ENCODE data around the gene HOXB3. TPM values are rescaled to one million over a fixed set of nuclear protein-coding genes. Genes with fewer than 3 reads are reported as not detected.

The HOXB3 gene
- total RNA-seq, 2 experiments from 2014 or later, result 1.4 to 2.0 TPM

DNA sequence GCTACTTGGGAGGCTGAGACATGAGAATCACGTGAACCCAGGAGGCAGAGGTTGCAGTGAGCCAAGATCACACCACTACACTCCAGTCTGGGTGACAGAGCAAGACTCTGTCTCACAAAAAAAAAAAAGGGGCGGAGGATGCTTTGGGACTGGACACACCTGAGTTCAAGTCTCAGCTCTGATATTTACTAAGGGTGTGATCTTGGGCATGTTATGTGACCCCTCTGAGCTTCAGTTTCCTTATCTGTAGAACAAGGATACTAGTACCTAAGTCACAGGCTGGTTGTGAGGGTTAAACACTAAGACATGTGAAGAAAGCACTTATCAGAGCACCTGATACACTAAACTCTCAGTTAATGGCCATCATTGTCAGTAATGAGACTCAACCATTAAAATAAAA lies 85.1 kb downstream of the HOXB3 start:
- intact Hi-C loops (cut with micrococcal nuclease), result loop anchor here (5.0 kb wide), 1 partner anchor 37 kb away; no protein-coding TSS in a partner anchor
- H3K27ac Mint-ChIP-seq, result no peak overlapping the region
- ChIA-PET CTCF (interaction anchor here (1.3 to 2.2 kb wide), 3 partner anchors 13 to 88 kb away, joined by 3 to 9 read pairs (median 5); partner anchors contain the start of gene HOXB5), POLR2A (no interaction called here)
- H3K4me3 Mint-ChIP-seq, result no peak overlapping the region
- no peaks in the 10 kb centered on the region for H3K36me3 Mint-ChIP-seq (ENCODE audit: low read depth)
- no peak for ATAC-seq
- TF ChIP-seq, protein P1, sequence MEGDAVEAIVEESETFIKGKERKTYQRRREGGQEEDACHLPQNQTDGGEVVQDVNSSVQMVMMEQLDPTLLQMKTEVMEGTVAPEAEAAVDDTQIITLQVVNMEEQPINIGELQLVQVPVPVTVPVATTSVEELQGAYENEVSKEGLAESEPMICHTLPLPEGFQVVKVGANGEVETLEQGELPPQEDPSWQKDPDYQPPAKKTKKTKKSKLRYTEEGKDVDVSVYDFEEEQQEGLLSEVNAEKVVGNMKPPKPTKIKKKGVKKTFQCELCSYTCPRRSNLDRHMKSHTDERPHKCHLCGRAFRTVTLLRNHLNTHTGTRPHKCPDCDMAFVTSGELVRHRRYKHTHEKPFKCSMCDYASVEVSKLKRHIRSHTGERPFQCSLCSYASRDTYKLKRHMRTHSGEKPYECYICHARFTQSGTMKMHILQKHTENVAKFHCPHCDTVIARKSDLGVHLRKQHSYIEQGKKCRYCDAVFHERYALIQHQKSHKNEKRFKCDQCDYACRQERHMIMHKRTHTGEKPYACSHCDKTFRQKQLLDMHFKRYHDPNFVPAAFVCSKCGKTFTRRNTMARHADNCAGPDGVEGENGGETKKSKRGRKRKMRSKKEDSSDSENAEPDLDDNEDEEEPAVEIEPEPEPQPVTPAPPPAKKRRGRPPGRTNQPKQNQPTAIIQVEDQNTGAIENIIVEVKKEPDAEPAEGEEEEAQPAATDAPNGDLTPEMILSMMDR (IDR thresholded peaks at IDR 0.05), result no peak
- peaks cover 14% of the 10 kb centered on the region for H3K4me1 Mint-ChIP-seq (ENCODE audit: low read depth)
- no peaks in the 10 kb centered on the region for H3K9me3 Mint-ChIP-seq
- no peak for DNase-seq
- no peaks in the 10 kb centered on the region for H3K27me3 Mint-ChIP-seq

DNA sequence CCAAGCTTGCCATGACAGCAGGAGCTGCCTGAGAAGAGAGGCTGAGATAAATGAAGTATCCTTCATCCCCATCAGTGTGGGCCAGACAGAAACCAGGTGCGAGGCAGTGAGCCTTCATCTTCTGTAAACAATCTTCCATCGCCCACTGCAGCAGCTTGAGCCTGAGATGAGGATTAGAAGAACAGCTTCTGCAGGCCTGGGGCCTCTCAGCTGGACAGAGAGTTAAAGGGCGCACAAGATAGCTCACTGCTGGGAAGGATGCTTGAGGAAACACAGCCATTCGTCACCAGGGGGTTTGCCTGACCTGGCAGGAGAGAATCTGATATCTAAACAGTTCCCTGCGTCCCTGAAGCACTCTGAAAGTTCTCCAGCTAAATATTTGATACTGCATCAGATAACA lies 86.3 kb downstream of the HOXB3 start:
- DNase-seq (no peak), ATAC-seq (no peak)
- no peaks in the 10 kb centered on the region for H3K9me3 Mint-ChIP-seq
- H3K36me3 Mint-ChIP-seq (ENCODE audit: low read depth), result no peaks in the 10 kb centered on the region
- H3K4me1 Mint-ChIP-seq (ENCODE audit: low read depth), result peaks cover 14% of the 10 kb centered on the region
- TF ChIP-seq, protein P1 (IDR thresholded peaks at IDR 0.05), result no peak
- no peak overlapping the region for H3K27ac Mint-ChIP-seq
- no peak overlapping the region for H3K4me3 Mint-ChIP-seq
- H3K27me3 Mint-ChIP-seq, result no peaks in the 10 kb centered on the region
- intact Hi-C loops (cut with micrococcal nuclease), result loop anchor here (5.0 kb wide), 1 partner anchor 39 kb away; no protein-coding TSS in a partner anchor
- ChIA-PET CTCF (interaction anchor here (2.0 to 3.6 kb wide), 2 partner anchors 12 to 89 kb away, joined by 5 to 19 read pairs; partner anchors contain the start of gene HOXB5), POLR2A (interaction anchor here (0.6 kb wide), 2 partner anchors 46 to 84 kb away, joined by 3 to 4 read pairs; no protein-coding TSS in a partner anchor)

DNA sequence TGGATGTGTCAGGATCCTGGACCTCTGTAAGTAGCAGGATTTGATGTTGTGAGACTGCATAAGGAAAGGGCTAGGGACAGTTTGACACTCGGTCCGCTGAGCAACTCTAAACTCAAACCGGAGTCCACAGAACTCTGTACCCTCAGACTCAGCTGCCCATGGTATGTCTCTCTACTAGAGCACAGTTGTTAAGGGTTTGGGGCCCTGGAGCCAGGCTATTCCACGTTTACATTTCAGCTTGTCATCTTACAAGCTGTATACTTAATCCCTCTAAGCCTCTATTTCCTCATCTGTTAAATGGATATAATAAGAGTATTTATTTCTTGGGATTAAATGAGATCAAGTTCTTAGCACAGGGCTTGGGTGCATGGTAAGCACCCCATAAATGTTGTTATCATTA lies 87.1 kb downstream of the HOXB3 start:
- no peaks in the 10 kb centered on the region for H3K9me3 Mint-ChIP-seq
- H3K27ac Mint-ChIP-seq, result no peak overlapping the region
- TF ChIP-seq, protein P1 (IDR thresholded peaks at IDR 0.05), result no peak
- intact Hi-C loops (cut with micrococcal nuclease), result loop anchor here (5.0 kb wide), 1 partner anchor 39 kb away; no protein-coding TSS in a partner anchor
- ChIA-PET CTCF (interaction anchor here (1.0 to 3.6 kb wide), 2 partner anchors 11 to 90 kb away, joined by 3 to 19 read pairs; partner anchors contain the start of gene HOXB5), POLR2A (no interaction called here)
- no peak for DNase-seq
- H3K27me3 Mint-ChIP-seq, result peaks cover 1% of the 10 kb centered on the region
- H3K4me3 Mint-ChIP-seq, result no peak overlapping the region
- H3K4me1 Mint-ChIP-seq (ENCODE audit: low read depth), result peaks cover 14% of the 10 kb centered on the region
- no peak for ATAC-seq
- H3K36me3 Mint-ChIP-seq (ENCODE audit: low read depth), result no peaks in the 10 kb centered on the region

DNA sequence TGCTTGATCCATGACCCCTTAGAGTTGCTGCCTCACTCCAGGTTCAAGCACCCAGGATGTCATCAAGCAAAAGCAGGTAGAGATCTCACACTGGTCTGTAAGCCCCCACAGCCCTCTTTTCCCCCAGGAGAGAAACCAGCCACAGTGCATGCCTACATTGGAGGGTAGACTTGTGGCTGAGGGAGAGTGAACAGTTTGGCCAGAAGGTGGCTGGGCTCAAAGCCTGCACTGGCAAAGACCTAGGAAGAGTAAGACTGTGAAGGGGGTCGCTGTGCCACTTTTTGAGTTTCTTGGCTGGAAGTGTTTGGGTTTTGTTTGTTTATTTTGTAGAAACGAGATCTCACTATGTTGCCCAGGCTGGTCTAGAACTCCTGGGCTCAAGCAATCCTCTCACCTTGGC lies 87.7 kb downstream of the HOXB3 start:
- peaks cover 14% of the 10 kb centered on the region for H3K4me1 Mint-ChIP-seq (ENCODE audit: low read depth)
- POLR2A ChIA-PET, result no interaction called here
- H3K27ac Mint-ChIP-seq, result no peak overlapping the region
- no peak for ATAC-seq
- CTCF ChIA-PET, result interaction anchor here (1.0 to 3.6 kb wide), 3 partner anchors 10 to 91 kb away, joined by 3 to 19 read pairs (median 4); partner anchors contain the start of genes HOXB3 and HOXB5
- intact Hi-C loops (cut with micrococcal nuclease), result loop anchor here (5.0 kb wide), 1 partner anchor 40 kb away; no protein-coding TSS in a partner anchor
- no peaks in the 10 kb centered on the region for H3K36me3 Mint-ChIP-seq (ENCODE audit: low read depth)
- H3K4me3 Mint-ChIP-seq, result no peak overlapping the region
- no peaks in the 10 kb centered on the region for H3K9me3 Mint-ChIP-seq
- TF ChIP-seq, protein P1 (IDR thresholded peaks at IDR 0.05), result no peak
- H3K27me3 Mint-ChIP-seq, result peaks cover 6% of the 10 kb centered on the region
- DNase-seq, result no peak
